H9 (cell line): ENCODE data around the gene MED15. TPM values are rescaled to one million over a fixed set of nuclear protein-coding genes. Genes with fewer than 3 reads are reported as not detected.

ENCODE experiments used
- DNase-seq: peaks from one replicate; pipeline ENCODE4 v3.0.0-alpha.2; 2017
- H2AFZ ChIP-seq: one replicate; pipeline ENCODE4 v1.6.1; 2013; ENCODE audit warnings: mild to moderate bottlenecking, low read length, control low read depth, moderate library complexity
- H2AK5ac ChIP-seq: 2 replicates; pipeline ENCODE4 v1.6.1; 2013; ENCODE audit warnings: low read length, control low read depth, mixed read lengths; ENCODE audit not compliant: insufficient read length
- H2BK120ac ChIP-seq: one replicate; pipeline ENCODE4 v1.6.1; 2013; ENCODE audit warnings: low read depth, mild to moderate bottlenecking, low read length, control low read depth, inconsistent platforms; ENCODE audit not compliant: poor library complexity, severe bottlenecking
- H2BK12ac ChIP-seq: 2 replicates; pipeline ENCODE4 v1.6.1; 2013; ENCODE audit warnings: low read length, control low read depth, mixed read lengths, low read depth; ENCODE audit not compliant: insufficient read length
- H2BK15ac ChIP-seq: 2 replicates; pipeline ENCODE4 v1.6.1; 2013; ENCODE audit warnings: low read depth, low read length, control low read depth
- H2BK20ac ChIP-seq: one replicate; pipeline ENCODE4 v1.6.1; 2013; ENCODE audit warnings: low read depth, mild to moderate bottlenecking, low read length, control low read depth, inconsistent platforms; ENCODE audit not compliant: poor library complexity, severe bottlenecking
- H2BK5ac ChIP-seq: 2 replicates; pipeline ENCODE4 v1.6.1; 2013; ENCODE audit warnings: low read length, control low read depth, mixed read lengths; ENCODE audit not compliant: insufficient read length
- H3K14ac ChIP-seq: 2 replicates; pipeline ENCODE4 v1.6.1; 2013; ENCODE audit warnings: low read length, control low read depth; ENCODE audit not compliant: insufficient read depth
- H3K18ac ChIP-seq: 2 replicates; pipeline ENCODE4 v1.6.1; 2013; ENCODE audit warnings: low read depth, mild to moderate bottlenecking, mixed read lengths, low read length, control low read depth; ENCODE audit not compliant: insufficient read length
- H3K23ac ChIP-seq: 2 replicates; pipeline ENCODE4 v1.6.1; 2013; ENCODE audit warnings: low read length, control low read depth, mixed read lengths, low read depth; ENCODE audit not compliant: insufficient read length
- H3K23me2 ChIP-seq: 2 replicates; pipeline ENCODE4 v1.6.1; 2013; ENCODE audit warnings: low read depth, mild to moderate bottlenecking, mixed read lengths, low read length, control low read depth; ENCODE audit not compliant: insufficient read length, poor library complexity, severe bottlenecking
- H3K27ac ChIP-seq: 2 replicates; pipeline ENCODE4 v1.5.1; 2013; ENCODE audit warnings: low read length, control low read depth, mixed read lengths, low read depth; ENCODE audit not compliant: insufficient read length
- H3K27me3 ChIP-seq: 2 replicates; pipeline ENCODE4 v1.6.1; 2013; ENCODE audit warnings: low read length, control low read depth, inconsistent platforms; ENCODE audit not compliant: insufficient read depth
- H3K4ac ChIP-seq: 2 replicates; pipeline ENCODE4 v1.6.1; 2013; ENCODE audit warnings: low read depth, mild to moderate bottlenecking, control low read depth, inconsistent platforms, low read length, moderate library complexity
- H3K4me1 ChIP-seq: 2 replicates; pipeline ENCODE4 v1.6.1; 2013; ENCODE audit warnings: low read length, control low read depth, inconsistent platforms; ENCODE audit not compliant: insufficient read depth
- H3K4me2 ChIP-seq: 2 replicates; pipeline ENCODE4 v1.6.1; 2013; ENCODE audit warnings: low read length, control low read depth, mixed read lengths; ENCODE audit not compliant: insufficient read length, insufficient read depth
- H3K56ac ChIP-seq: 2 replicates; pipeline ENCODE4 v1.6.1; 2013; ENCODE audit warnings: low read depth, mild to moderate bottlenecking, mixed read lengths, low read length, control low read depth; ENCODE audit not compliant: insufficient read length
- H3K79me1 ChIP-seq: 2 replicates; pipeline ENCODE4 v1.6.1; 2013; ENCODE audit warnings: low read depth, mild to moderate bottlenecking, moderate library complexity, low read length, control low read depth, inconsistent platforms; ENCODE audit not compliant: insufficient read depth, poor library complexity, severe bottlenecking
- H3K79me2 ChIP-seq: 2 replicates; pipeline ENCODE4 v1.6.1; 2013; ENCODE audit warnings: low read length, control low read depth, inconsistent platforms; ENCODE audit not compliant: insufficient read depth
- H3K9ac ChIP-seq: 2 replicates; pipeline ENCODE4 v1.6.1; 2013; ENCODE audit warnings: low read length, control low read depth, mixed read lengths; ENCODE audit not compliant: insufficient read length; ENCODE audit errors: extremely low read depth
- H3K9me3 ChIP-seq: one replicate; pipeline ENCODE4 v1.6.1; 2013; ENCODE audit warnings: low read depth, low read length, inconsistent platforms; ENCODE audit not compliant: control insufficient read depth
- H3T11ph ChIP-seq: one replicate; pipeline ENCODE4 v1.6.1; 2013; ENCODE audit warnings: mild to moderate bottlenecking, low read length, control low read depth, inconsistent platforms
- H4K20me1 ChIP-seq: one replicate; pipeline ENCODE4 v1.6.1; 2013; ENCODE audit not compliant: control insufficient read depth, insufficient read length, insufficient read depth
- H4K5ac ChIP-seq: 2 replicates; pipeline ENCODE4 v1.6.1; 2013; ENCODE audit warnings: low read depth, mild to moderate bottlenecking, mixed read lengths, low read length, control low read depth; ENCODE audit not compliant: insufficient read length
- H4K8ac ChIP-seq: replicated peaks from 2 replicates; pipeline ENCODE4 v1.6.1; 2013; ENCODE audit warnings: low read length, control low read depth, mixed read lengths, low read depth; ENCODE audit not compliant: insufficient read length
- H4K91ac ChIP-seq: 2 replicates; pipeline ENCODE4 v1.6.1; 2013; ENCODE audit warnings: low read depth, mild to moderate bottlenecking, moderate library complexity, mixed read lengths, low read length, control low read depth; ENCODE audit not compliant: insufficient read length
- H3K27ac Mint-ChIP-seq, 3 experiments: 2 replicates in 2 of 3; 3 replicates in 1 of 3; pipeline ENCODE4 v1.8.0; 2020 to 2021; ENCODE audit warnings: mixed read lengths in 3 of 3, mild to moderate bottlenecking in 1 of 3, moderate library complexity in 1 of 3
- H3K27me3 Mint-ChIP-seq: 2 replicates; pipeline ENCODE4 v1.8.0; 2021; ENCODE audit warnings: low read depth, mild to moderate bottlenecking, moderate library complexity, mixed read lengths
- H3K36me3 Mint-ChIP-seq, 3 experiments: 2 replicates in 2 of 3; 3 replicates in 1 of 3; pipeline ENCODE4 v1.8.0; 2020 to 2021; ENCODE audit warnings: low read depth in 3 of 3, mixed read lengths in 3 of 3; ENCODE audit not compliant: insufficient read depth in 1 of 3
- H3K4me1 Mint-ChIP-seq, 2 experiments: 2 replicates each; pipeline ENCODE4 v1.8.0; 2020; ENCODE audit warnings: mixed read lengths in 2 of 2
- H3K4me3 Mint-ChIP-seq, 2 experiments: 2 replicates in 1 of 2; 3 replicates in 1 of 2; pipeline ENCODE4 v1.8.0; 2020 to 2021; ENCODE audit warnings: mild to moderate bottlenecking in 2 of 2, mixed read lengths in 2 of 2, moderate library complexity in 1 of 2
- H3K9me3 Mint-ChIP-seq, 2 experiments: 2 replicates in 1 of 2; 3 replicates in 1 of 2; pipeline ENCODE4 v1.8.0; 2020; ENCODE audit warnings: mild to moderate bottlenecking in 2 of 2, mixed read lengths in 2 of 2, moderate library complexity in 1 of 2
- CTCF ChIP-seq: fragments of 200-600 bp; sonication (generic); conservative IDR thresholded peaks from 3 replicates; pipeline ENCODE4 v1.8.0; 2021; ENCODE audit warnings: antibody characterized with exemption, mild to moderate bottlenecking
- WGBS: extraction: QIAGEN DNeasy Blood & Tissue Kit; methylation state at CpG from one replicate; pipeline ENCODE4 v1.1.7; 2013; ENCODE audit warnings: missing lambda C conversion rate, low lambda C conversion rate, mixed read lengths; ENCODE audit not compliant: insufficient read length; ENCODE audit errors: extremely low coverage; 5-methylcytosine and 5-hydroxymethylcytosine counted together
- total RNA-seq: library from RNA; stranded (reverse); gene quantifications from 2 replicates; pipeline ENCODE4 v1.2.1, GENCODE V29; 2021

Gene MED15
- total RNA-seq, 1 experiment from 2014 or later = 47.4 TPM

GRCh38 chr22:20626811-20627210 is 119.4 kb downstream of the MED15 start:
- Histone ChIP-seq H2BK120ac (no peak overlapping the region), H3K14ac (no peak overlapping the region), H4K91ac (no peak overlapping the region), H2BK20ac (no peak overlapping the region), H3K9me3 (no peaks in the 10 kb centered on the region), H3T11ph (no peak overlapping the region), H2BK5ac (no peak overlapping the region), H3K9ac (no peak overlapping the region), H2AK5ac (no peak overlapping the region), H3K27me3 (no peaks in the 10 kb centered on the region), H3K4me1 (no peaks in the 10 kb centered on the region), H3K23me2 (no peaks in the 10 kb centered on the region), H3K79me1 (no peaks in the 10 kb centered on the region), H4K5ac (no peak overlapping the region), H3K56ac (no peak overlapping the region), H2BK12ac (no peak overlapping the region), H3K79me2 (no peaks in the 10 kb centered on the region), H3K4me2 (no peak overlapping the region), H3K4ac (no peak overlapping the region), H3K18ac (no peak overlapping the region), H3K27ac (no peak overlapping the region), H2BK15ac (no peak overlapping the region), H4K8ac (no peak overlapping the region), H2AFZ (no peak overlapping the region), H4K20me1 (no peaks in the 10 kb centered on the region), H3K23ac (no peak overlapping the region)
- Mint-ChIP-seq H3K4me3 (no peak overlapping the region), H3K4me1 (no peaks in the 10 kb centered on the region), H3K27me3 (peaks cover 10% of the 10 kb centered on the region), H3K27ac (no peak overlapping the region), H3K36me3 (no peaks in the 10 kb centered on the region), H3K9me3 (no peaks in the 10 kb centered on the region)
- no CpG with 5 or more reads among the region's 4 CpGs for WGBS
- TF ChIP-seq CTCF = no peak
- no peak for DNase-seq
